VCaP (cell line): ENCODE results near the gene CPSF4.

Source experiments
- H3K27ac ChIP-seq: fragments of 450-650 bp; 2 replicates; pipeline ENCODE4 v1.5.1; 2017
- CTCF ChIP-seq: fragments of 450-650 bp; conservative IDR thresholded peaks from 2 replicates; pipeline ENCODE4 v1.5.1; 2017; ENCODE audit warnings: mild to moderate bottlenecking, moderate library complexity

CPSF4 gene

GRCh38 chr7:99459087-99459486, 20.3 kb downstream of the CPSF4 start:
- TF ChIP-seq CTCF, result peak; percentile 37
- H3K27ac ChIP-seq, result no peak overlapping the region

GRCh38 chr7:99460651-99461050, 21.9 kb downstream of the CPSF4 start:
- no peak for TF ChIP-seq CTCF
- peak overlapping the region; percentile 9; the same call in 1 of the 2 replicates for H3K27ac ChIP-seq

- TF ChIP-seq CTCF, result peak; percentile 28
- H3K27ac ChIP-seq, result no peak overlapping the region; the same call in 1 of the 2 replicates
These were observed 22.5 kb downstream of the CPSF4 start for GRCh38 chr7:99461221-99461620.

- TF ChIP-seq CTCF, result no peak
- H3K27ac ChIP-seq, result peak overlapping the region; percentile 91
These were observed 26.7 kb downstream of the CPSF4 start for GRCh38 chr7:99465421-99465768.

- H3K27ac ChIP-seq, result no peak overlapping the region
- no peak for TF ChIP-seq CTCF
These were observed 29.7 kb downstream of the CPSF4 start for GRCh38 chr7:99468336-99468918.

- H3K27ac ChIP-seq, result no peak overlapping the region
- no peak for TF ChIP-seq CTCF
These were observed 30.8 kb downstream of the CPSF4 start for GRCh38 chr7:99469381-99470065.

- no peak for TF ChIP-seq CTCF
- peak within 1 kb of the TSS; percentile 87 for H3K27ac ChIP-seq
These were observed 34.0 kb downstream of the CPSF4 start, which contains the start of gene ZNF789 for GRCh38 chr7:99472561-99473314. Gene ZNF789, plus strand, starts transcription at chr7:99472890. Its CDS starts 3,567 bp downstream, at chr7:99476457.
